Natural killer cell (primary cell): ENCODE results near the gene OGFOD3. TPM values are rescaled to one million over a fixed set of nuclear protein-coding genes. Genes with fewer than 3 reads are reported as not detected.
"Not testable (repeated sequence)": the region's sequence is repeated elsewhere in the genome, so short reads cannot be mapped to it uniquely, and the experiment has no call there.

Experiments
- ATAC-seq, 3 donors: fragments of 150-1000 bp in 2 of 3; fragments of 200-7000 bp in 1 of 3; cut with Tn5 transposase; 1 replicate in 1 of 3; 2 replicates in 2 of 3; pipeline ENCODE4 v1.10.0; 2021; ENCODE audit warnings: mild to moderate bottlenecking in 2 of 3, moderate library complexity in 2 of 3
- DNase-seq, 2 donors: peaks; one replicate each; pipeline versions ENCODE4 v3.0.0 to v3.0.0-alpha.2; 2013 to 2021; ENCODE audit warnings: mixed read lengths in 1 of 2
- H3K27ac ChIP-seq: one replicate; pipeline ENCODE4 v1.5.1; 2013; ENCODE audit warnings: mild to moderate bottlenecking, low read length
- H3K27me3 ChIP-seq: one replicate; pipeline ENCODE4 v1.6.1; 2013; ENCODE audit warnings: low read length; ENCODE audit not compliant: control insufficient read depth, insufficient read depth
- H3K36me3 ChIP-seq: one replicate; pipeline ENCODE4 v1.6.1; 2013; ENCODE audit warnings: low read length; ENCODE audit not compliant: control insufficient read depth, insufficient read depth
- H3K4me1 ChIP-seq: one replicate; pipeline ENCODE4 v1.6.1; 2013; ENCODE audit warnings: low read length; ENCODE audit not compliant: control insufficient read depth, insufficient read depth
- H3K4me3 ChIP-seq: one replicate; pipeline ENCODE4 v1.5.1; 2013; ENCODE audit warnings: low read length
- H3K9me3 ChIP-seq: one replicate; pipeline ENCODE4 v1.6.1; 2013; ENCODE audit warnings: low read length; ENCODE audit not compliant: control insufficient read depth, insufficient read depth
- H3K27ac Mint-ChIP-seq, 2 donors: one replicate each; pipeline ENCODE4 v1.8.0; 2022; ENCODE audit warnings: mild to moderate bottlenecking in 2 of 2, mixed read lengths in 2 of 2, moderate library complexity in 1 of 2
- H3K27me3 Mint-ChIP-seq, 2 donors: one replicate each; pipeline ENCODE4 v1.8.0; 2022; ENCODE audit warnings: low read depth in 2 of 2, mixed read lengths in 2 of 2
- H3K36me3 Mint-ChIP-seq: one replicate; pipeline ENCODE4 v1.8.0; 2022; ENCODE audit warnings: mixed read lengths
- H3K4me1 Mint-ChIP-seq, 2 donors: one replicate each; pipeline ENCODE4 v1.8.0; 2022; ENCODE audit warnings: mixed read lengths in 2 of 2
- H3K4me3 Mint-ChIP-seq: one replicate; pipeline ENCODE4 v1.8.0; 2022; ENCODE audit warnings: mild to moderate bottlenecking, moderate library complexity, mixed read lengths
- H3K9me3 Mint-ChIP-seq, 2 donors: one replicate each; pipeline ENCODE4 v1.8.0; 2022; ENCODE audit warnings: mixed read lengths in 2 of 2
- CTCF ChIP-seq: fragments of 200-600 bp; IDR thresholded peaks from one replicate; pipeline ENCODE4 v1.8.0; 2022; ENCODE audit warnings: antibody characterized with exemption
- WGBS: methylation state at CpG from one replicate; pipeline ENCODE4 v1.1.7; 2013; ENCODE audit warnings: missing lambda C conversion rate; ENCODE audit not compliant: insufficient coverage; 5-methylcytosine and 5-hydroxymethylcytosine counted together
- intact Hi-C: fragments of 100-400 bp; cut with micrococcal nuclease; formaldehyde crosslinking; loops from one replicate; pipeline ENCODE4 v1.14.2; 2022
- total RNA-seq, 4 donors: library from RNA; stranded (reverse); fragments of 120-200 nt in 1 of 4; gene quantifications; one replicate each; pipeline versions ENCODE4 v1.2.3 to v1.2.4, GENCODE V29; 2013 to 2022

Gene OGFOD3
- total RNA-seq, 3 donors from 2014 or later (not counting 1 experiment from before 2014, with no cell fraction given) = 21.6 to 28.6 (median 23.3) TPM

DNA sequence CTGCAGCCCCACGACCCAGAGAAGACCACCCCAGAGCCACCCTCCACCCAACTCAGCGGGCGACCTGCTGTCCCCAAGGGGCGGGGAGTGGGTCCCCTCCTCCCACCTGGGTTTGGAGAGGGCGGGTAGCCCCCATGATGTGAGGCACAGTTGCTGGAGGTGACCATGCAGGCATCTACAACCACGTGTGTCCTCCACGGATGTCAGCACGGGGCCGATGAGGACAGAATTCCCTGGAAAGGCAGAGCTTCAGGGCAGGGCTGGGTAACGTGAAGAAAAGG is 39.7 kb downstream of the OGFOD3 start:
- no peak overlapping the region for H3K4me3 Mint-ChIP-seq
- Histone ChIP-seq H3K36me3 (no peaks in the 10 kb centered on the region), H3K9me3 (no peaks in the 10 kb centered on the region), H3K27ac (no peak overlapping the region), H3K27me3 (peaks cover 5% of the 10 kb centered on the region), H3K4me3 (no peak overlapping the region), H3K4me1 (no peaks in the 10 kb centered on the region)
- peaks cover 9 to 18% of the 10 kb centered on the region in 2 donors for H3K27me3 Mint-ChIP-seq
- no peak overlapping the region for H3K27ac Mint-ChIP-seq
- TF ChIP-seq CTCF = no peak
- intact Hi-C loops = no loop called here
- DNase-seq (no peak), ATAC-seq (no peak)
- no peaks in the 10 kb centered on the region for H3K9me3 Mint-ChIP-seq
- H3K36me3 Mint-ChIP-seq = no peaks in the 10 kb centered on the region
- peaks cover 8 to 13% of the 10 kb centered on the region in 2 donors for H3K4me1 Mint-ChIP-seq
- WGBS = 77% methylated on average over 10 of the region's 10 CpGs

DNA sequence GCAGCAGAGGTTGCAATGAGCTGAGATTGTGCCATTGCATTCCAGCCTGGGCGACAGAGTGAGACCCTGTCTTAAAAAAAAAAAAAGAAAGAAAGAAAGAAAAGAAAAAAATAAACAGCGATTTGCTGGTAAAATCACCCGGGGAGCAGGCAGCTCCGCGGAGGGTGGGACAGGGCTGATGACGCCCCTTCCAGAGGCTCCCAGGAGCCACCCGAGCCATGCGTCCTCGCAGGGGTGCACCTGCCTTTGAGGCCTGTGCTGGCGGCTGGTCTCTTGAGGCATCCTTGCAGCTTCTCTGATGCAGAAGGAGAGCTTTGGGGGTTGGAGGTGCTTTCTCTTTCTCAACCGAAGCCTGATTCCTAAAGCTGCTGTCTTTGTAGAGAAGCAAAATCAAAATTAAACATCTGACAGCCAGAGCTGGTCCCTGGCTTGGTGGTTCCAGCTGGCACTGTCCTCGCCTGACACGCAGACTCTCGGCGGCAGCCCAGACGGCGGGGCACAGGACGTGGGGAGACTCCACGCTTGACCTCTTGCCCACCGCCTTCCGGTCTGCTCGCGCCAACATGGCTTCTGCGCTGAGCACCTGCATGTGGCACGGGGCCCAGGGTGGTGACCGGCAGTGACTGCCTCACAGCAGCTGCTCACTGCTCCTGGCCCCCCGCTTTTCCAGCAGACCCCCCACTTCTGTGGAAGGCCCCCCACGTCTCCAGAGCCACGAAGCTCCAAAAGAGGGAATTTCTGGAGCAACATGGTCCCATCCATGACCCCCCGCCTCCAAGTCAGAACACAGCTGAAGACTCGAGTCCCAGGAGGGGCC is 40.3 kb downstream of the OGFOD3 start:
- DNase-seq = no peak
- Mint-ChIP-seq H3K9me3 (no peaks in the 10 kb centered on the region), H3K27ac (no peak overlapping the region), H3K36me3 (no peaks in the 10 kb centered on the region), H3K4me3 (no peak overlapping the region), H3K4me1 (peaks cover 8 to 13% of the 10 kb centered on the region in 2 donors), H3K27me3 (peaks cover 15 to 24% of the 10 kb centered on the region in 2 donors)
- intact Hi-C loops = no loop called here
- Histone ChIP-seq H3K4me1 (no peaks in the 10 kb centered on the region), H3K36me3 (no peaks in the 10 kb centered on the region), H3K27me3 (peaks cover 9% of the 10 kb centered on the region), H3K27ac (no peak overlapping the region), H3K4me3 (no peak overlapping the region), H3K9me3 (no peaks in the 10 kb centered on the region)
- 84% methylated on average over 31 of the region's 31 CpGs for WGBS
- no peak for ATAC-seq
- no peak for TF ChIP-seq CTCF

- H3K4me3 Mint-ChIP-seq, H3K9me3 ChIP-seq, H3K27ac Mint-ChIP-seq, DNase-seq, H3K4me1 ChIP-seq, H3K36me3 Mint-ChIP-seq, H3K4me3 ChIP-seq, ATAC-seq, H3K27ac ChIP-seq, intact Hi-C loops, H3K9me3 Mint-ChIP-seq, H3K36me3 ChIP-seq: not testable (repeated sequence)
- peaks cover 8 to 13% of the 10 kb centered on the region in 2 donors for H3K4me1 Mint-ChIP-seq
- H3K27me3 Mint-ChIP-seq = peaks cover 23 to 30% of the 10 kb centered on the region in 2 donors
- WGBS = no CpG with 5 or more reads among the region's 5 CpGs
- H3K27me3 ChIP-seq = peaks cover 11% of the 10 kb centered on the region
Measured at GRCh38 chr17:82377294-82377693, 41.1 kb downstream of the OGFOD3 start.

GRCh38 chr17:82376042-82376730 is 42.2 kb downstream of the OGFOD3 start:
- no peak overlapping the region for H3K27ac ChIP-seq
- peaks cover 1% of the 10 kb centered on the region for H3K4me1 ChIP-seq
- DNase-seq = no peak
- peaks cover 15% of the 10 kb centered on the region for H3K27me3 ChIP-seq
- Mint-ChIP-seq H3K4me1 (peaks cover 8 to 11% of the 10 kb centered on the region in 2 donors), H3K9me3 (no peaks in the 10 kb centered on the region), H3K27ac (no peak overlapping the region), H3K27me3 (peaks cover 24 to 28% of the 10 kb centered on the region in 2 donors), H3K4me3 (no peak overlapping the region), H3K36me3 (no peaks in the 10 kb centered on the region)
- 84% methylated on average over 16 of the region's 16 CpGs for WGBS
- intact Hi-C loops = no loop called here
- no peak overlapping the region for H3K4me3 ChIP-seq
- ATAC-seq = no peak
- no peak for TF ChIP-seq CTCF
- no peaks in the 10 kb centered on the region for H3K9me3 ChIP-seq
- H3K36me3 ChIP-seq = no peaks in the 10 kb centered on the region
